CD14-positive monocyte (primary cell): ENCODE measurements around the gene SLCO2B1. TPM values are rescaled to one million over a fixed set of nuclear protein-coding genes. Genes with fewer than 3 reads are reported as not detected.

Source experiments
- DNase-seq, 3 donors: peaks; one replicate each; pipeline ENCODE4 v3.0.0-alpha.2; 2011 to 2022
- H2AFZ ChIP-seq: 2 replicates; pipeline ENCODE4 v1.6.0; 2012; ENCODE audit warnings: mild to moderate bottlenecking, low read depth, low read length, inconsistent platforms; ENCODE audit not compliant: insufficient read depth, poor library complexity, severe bottlenecking
- H3K27ac ChIP-seq, 2 donors: 1 replicate in 1 of 2; 2 replicates in 1 of 2; pipeline ENCODE4 v1.5.1; 2012 to 2013; ENCODE audit warnings: low read length in 2 of 2, control low read depth in 1 of 2, inconsistent platforms in 1 of 2, low read depth in 1 of 2, mild to moderate bottlenecking in 1 of 2
- H3K27me3 ChIP-seq, 2 donors: one replicate each; pipeline versions ENCODE4 v1.6.0 to v1.6.1; 2011 to 2013; ENCODE audit warnings: low read length in 2 of 2; ENCODE audit not compliant: control insufficient read depth in 2 of 2, insufficient read depth in 2 of 2
- H3K36me3 ChIP-seq, 2 donors: replicated peaks in 1 of 2; 1 replicate in 1 of 2; 2 replicates in 1 of 2; pipeline versions ENCODE4 v1.5.1 to v1.6.1; 2012 to 2013; ENCODE audit warnings: low read length in 2 of 2, control low read depth in 1 of 2, inconsistent platforms in 1 of 2, mild to moderate bottlenecking in 1 of 2; ENCODE audit not compliant: insufficient read depth in 2 of 2, control insufficient read depth in 1 of 2
- H3K4me1 ChIP-seq, 2 donors: 1 replicate in 1 of 2; 2 replicates in 1 of 2; pipeline versions ENCODE4 v1.5.1 to v1.6.1; 2012 to 2013; ENCODE audit warnings: low read length in 2 of 2, control low read depth in 1 of 2, inconsistent platforms in 1 of 2, mild to moderate bottlenecking in 1 of 2, moderate library complexity in 1 of 2; ENCODE audit not compliant: insufficient read depth in 2 of 2, control insufficient read depth in 1 of 2
- H3K4me2 ChIP-seq: replicated peaks from 2 replicates; pipeline ENCODE3; 2012; ENCODE audit warnings: low read length, moderate library complexity, mild to moderate bottlenecking; ENCODE audit not compliant: poor library complexity, severe bottlenecking; ENCODE audit errors: extremely low read depth
- H3K4me3 ChIP-seq, 3 experiments: fragments of 200-600 bp in 1 of 3; sonication (generic) in 1 of 3; replicated peaks in 1 of 3; 1 replicate in 2 of 3; 2 replicates in 1 of 3; pipeline ENCODE4 v1.5.1; 2011 to 2013; ENCODE audit warnings: low read length in 3 of 3, mild to moderate bottlenecking in 3 of 3, control low read depth in 2 of 3, low read depth in 2 of 3, inconsistent platforms in 1 of 3, moderate library complexity in 1 of 3
- H3K79me2 ChIP-seq: 2 replicates; pipeline ENCODE4 v1.6.0; 2012; ENCODE audit warnings: mild to moderate bottlenecking, control low read depth, inconsistent platforms, low read length, moderate library complexity; ENCODE audit not compliant: insufficient read depth
- H3K9ac ChIP-seq: 2 replicates; pipeline ENCODE4 v1.6.0; 2017; ENCODE audit warnings: low read length, mild to moderate bottlenecking; ENCODE audit not compliant: insufficient read depth, poor library complexity, severe bottlenecking
- H3K9me3 ChIP-seq, 2 donors: replicated peaks in 1 of 2; 1 replicate in 1 of 2; 2 replicates in 1 of 2; pipeline versions ENCODE4 v1.5.1 to v1.6.1; 2012 to 2013; ENCODE audit warnings: low read length in 2 of 2, control low read depth in 1 of 2; ENCODE audit not compliant: control insufficient read depth in 1 of 2, insufficient read depth in 1 of 2
- H4K20me1 ChIP-seq: 2 replicates; pipeline ENCODE4 v1.6.0; 2012; ENCODE audit warnings: mild to moderate bottlenecking, low read length, control low read depth, moderate library complexity; ENCODE audit not compliant: insufficient read depth
- H3K27ac Mint-ChIP-seq, 7 donors: one replicate each; pipeline ENCODE4 v1.8.0; 2020; ENCODE audit warnings: mild to moderate bottlenecking in 7 of 7, mixed read lengths in 7 of 7, moderate library complexity in 6 of 7, inconsistent platforms in 2 of 7
- H3K27me3 Mint-ChIP-seq, 3 donors: one replicate each; pipeline ENCODE4 v1.8.0; 2021 to 2022; ENCODE audit warnings: low read depth in 3 of 3, mild to moderate bottlenecking in 3 of 3, mixed read lengths in 3 of 3, moderate library complexity in 3 of 3, inconsistent platforms in 1 of 3
- H3K36me3 Mint-ChIP-seq, 2 donors: one replicate each; pipeline ENCODE4 v1.8.0; 2020; ENCODE audit warnings: mixed read lengths in 2 of 2, inconsistent platforms in 1 of 2, mild to moderate bottlenecking in 1 of 2
- H3K4me1 Mint-ChIP-seq: one replicate; pipeline ENCODE4 v1.8.0; 2020; ENCODE audit warnings: mild to moderate bottlenecking, mixed read lengths
- H3K4me3 Mint-ChIP-seq, 2 donors: one replicate each; pipeline ENCODE4 v1.8.0; 2020; ENCODE audit warnings: mild to moderate bottlenecking in 2 of 2, mixed read lengths in 2 of 2, moderate library complexity in 1 of 2
- H3K9me3 Mint-ChIP-seq, 7 donors: one replicate each; pipeline ENCODE4 v1.8.0; 2020 to 2022; ENCODE audit warnings: mixed read lengths in 7 of 7, mild to moderate bottlenecking in 6 of 7, moderate library complexity in 6 of 7, inconsistent platforms in 2 of 7
- CTCF ChIP-seq: fragments of 200-600 bp; IDR thresholded peaks from one replicate; pipeline ENCODE4 v1.8.0; 2022; ENCODE audit warnings: antibody characterized with exemption, mild to moderate bottlenecking
- WGBS: methylation state at CpG from one replicate; pipeline ENCODE4 v1.1.5; 2013; ENCODE audit warnings: missing lambda C conversion rate; ENCODE audit not compliant: insufficient coverage; 5-methylcytosine and 5-hydroxymethylcytosine counted together
- intact Hi-C, 2 donors: fragments of 100-400 bp; cut with micrococcal nuclease; formaldehyde crosslinking; loops; one replicate each; pipeline versions ENCODE4 v1.15.0 to v1.15.1; 2023
- polyA plus RNA-seq, 3 donors: library from polyadenylated mRNA; depleted of rRNA in 1 of 3; unstranded in 2 of 3; stranded (reverse) in 1 of 3; fragments of 300-500 nt in 2 of 3; fragments of >200 nt in 1 of 3; fragmentation: Illumina TruSeq in 2 of 3; gene quantifications; 1 replicate in 2 of 3; 2 replicates in 1 of 3; pipeline ENCODE4 v1.2.3, GENCODE V29; 2012 to 2021

The SLCO2B1 gene
- polyA plus RNA-seq, 3 donors: 0.13 to 0.47 TPM; not detected in 1

- H3K9ac ChIP-seq: no peak overlapping the region
- 94% methylated on average over 2 of the region's 2 CpGs for WGBS
Measured at GRCh38 chr11:75229466-75229865, 78.6 kb downstream of the SLCO2B1 start.

GRCh38 chr11:75230621-75231020, 79.7 kb downstream of the SLCO2B1 start:
- intact Hi-C loops: no loop called here
- Histone ChIP-seq H3K79me2 (no peaks in the 10 kb centered on the region), H2AFZ (no peak overlapping the region), H3K27me3 (no peaks in the 10 kb centered on the region), H3K9me3 (no peaks in the 10 kb centered on the region), H3K27ac (no peak overlapping the region), H3K4me3 (no peak overlapping the region), H3K9ac (no peak overlapping the region), H3K36me3 (no peaks in the 10 kb centered on the region), H4K20me1 (no peaks in the 10 kb centered on the region), H3K4me2 (no peak overlapping the region), H3K4me1 (no peaks in the 10 kb centered on the region)
- WGBS: no CpG with 5 or more reads among the region's 2 CpGs
- no peak overlapping the region for H3K27ac Mint-ChIP-seq
- H3K36me3 Mint-ChIP-seq: no peaks in the 10 kb centered on the region
- DNase-seq: no peak
- H3K4me3 Mint-ChIP-seq: no peak overlapping the region
- peaks cover 0 to 3% (median 0%) of the 10 kb centered on the region in 7 donors for H3K9me3 Mint-ChIP-seq
- peaks cover 1 to 9% (median 4%) of the 10 kb centered on the region in 3 donors for H3K27me3 Mint-ChIP-seq
- no peak for TF ChIP-seq CTCF
- H3K4me1 Mint-ChIP-seq: no peaks in the 10 kb centered on the region

More at GRCh38 chr11:75229466-75229865, 78.6 kb downstream of the SLCO2B1 start:
- Mint-ChIP-seq H3K27me3 (peaks cover 6 to 13% (median 7%) of the 10 kb centered on the region in 3 donors), H3K9me3 (peaks cover 0 to 3% (median 0%) of the 10 kb centered on the region in 7 donors), H3K4me1 (no peaks in the 10 kb centered on the region), H3K27ac (no peak overlapping the region), H3K36me3 (no peaks in the 10 kb centered on the region), H3K4me3 (no peak overlapping the region)
- H3K4me2 ChIP-seq: no peak overlapping the region
- no peaks in the 10 kb centered on the region for H3K79me2 ChIP-seq
- H3K27ac ChIP-seq: no peak overlapping the region
- TF ChIP-seq CTCF: no peak
- H3K27me3 ChIP-seq: no peaks in the 10 kb centered on the region
- DNase-seq: no peak
- no peaks in the 10 kb centered on the region for H3K4me1 ChIP-seq
- H3K9me3 ChIP-seq: no peaks in the 10 kb centered on the region
- H3K4me3 ChIP-seq: no peak overlapping the region
- no peak overlapping the region for H2AFZ ChIP-seq
- no peaks in the 10 kb centered on the region for H4K20me1 ChIP-seq
- H3K36me3 ChIP-seq: no peaks in the 10 kb centered on the region
- intact Hi-C loops: no loop called here
